NCI-H82 treated with DMSO at 0.1 percent for 48 hours (cell line): ENCODE data around the gene RHOC.
A peak's percentile ranks its signal among the peaks of the same experiment; 100 is the strongest.

Experiments used
- DNase-seq: peaks from one replicate; lab custom pipeline; 2025; ENCODE audit not compliant: unreplicated experiment; lab: John Stamatoyannopoulos, UW

Gene RHOC

DNA sequence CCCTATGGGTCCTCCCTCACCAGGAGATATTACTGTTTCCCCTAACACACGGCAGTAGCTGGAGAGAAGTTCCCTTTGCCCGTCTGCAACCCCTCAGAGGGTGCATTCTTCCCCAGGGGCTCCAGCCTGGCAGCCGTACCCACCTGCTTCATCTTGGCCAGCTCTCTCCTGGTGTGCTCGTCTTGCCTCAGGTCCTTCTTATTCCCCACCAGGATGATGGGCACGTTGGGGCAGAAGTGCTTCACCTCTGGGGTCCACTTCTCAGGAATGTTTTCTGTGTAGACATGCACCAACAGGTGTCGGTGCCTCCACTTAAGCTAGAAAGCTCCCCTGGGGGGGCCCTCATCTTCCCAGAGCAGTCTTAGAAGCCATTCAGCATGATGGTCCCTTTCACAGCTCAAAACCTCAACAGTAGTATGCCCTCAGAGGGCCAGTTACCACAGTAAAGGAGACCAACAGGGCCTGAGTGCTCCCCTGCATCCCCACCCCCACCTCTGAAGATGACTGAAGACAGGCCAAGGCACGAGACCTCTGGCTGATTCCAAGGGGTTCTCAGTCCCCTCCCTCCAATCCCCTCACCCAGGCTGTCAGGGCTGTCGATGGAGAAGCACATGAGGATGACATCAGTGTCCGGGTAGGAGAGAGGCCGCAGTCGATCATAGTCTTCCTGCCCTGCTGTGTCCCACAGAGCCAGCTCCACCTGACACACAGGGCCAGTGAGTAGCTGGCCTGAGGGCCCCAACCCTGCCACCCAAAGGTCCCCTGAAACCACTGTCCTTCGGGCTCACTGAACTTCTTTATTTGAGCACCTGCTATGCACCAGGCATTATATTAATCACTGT is 4.3 kb downstream of the RHOC start:
- no peak for DNase-seq

DNA sequence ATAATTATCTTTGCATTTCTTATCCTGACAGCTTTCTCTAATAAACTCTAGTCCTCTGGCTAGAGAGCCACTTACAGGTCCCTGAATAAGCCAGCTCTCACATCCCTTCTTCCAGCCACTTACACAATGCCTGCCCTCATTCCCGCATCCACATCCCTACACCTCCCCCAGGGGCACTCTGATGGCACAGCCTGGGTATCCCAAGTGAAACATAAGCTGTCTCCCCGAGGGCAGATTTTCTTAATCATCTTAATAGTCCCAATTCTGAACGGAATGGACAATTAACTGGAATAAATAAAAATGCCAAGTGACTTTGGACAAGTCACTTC is 4.9 kb downstream of the RHOC start:
- DNase-seq = no peak

DNA sequence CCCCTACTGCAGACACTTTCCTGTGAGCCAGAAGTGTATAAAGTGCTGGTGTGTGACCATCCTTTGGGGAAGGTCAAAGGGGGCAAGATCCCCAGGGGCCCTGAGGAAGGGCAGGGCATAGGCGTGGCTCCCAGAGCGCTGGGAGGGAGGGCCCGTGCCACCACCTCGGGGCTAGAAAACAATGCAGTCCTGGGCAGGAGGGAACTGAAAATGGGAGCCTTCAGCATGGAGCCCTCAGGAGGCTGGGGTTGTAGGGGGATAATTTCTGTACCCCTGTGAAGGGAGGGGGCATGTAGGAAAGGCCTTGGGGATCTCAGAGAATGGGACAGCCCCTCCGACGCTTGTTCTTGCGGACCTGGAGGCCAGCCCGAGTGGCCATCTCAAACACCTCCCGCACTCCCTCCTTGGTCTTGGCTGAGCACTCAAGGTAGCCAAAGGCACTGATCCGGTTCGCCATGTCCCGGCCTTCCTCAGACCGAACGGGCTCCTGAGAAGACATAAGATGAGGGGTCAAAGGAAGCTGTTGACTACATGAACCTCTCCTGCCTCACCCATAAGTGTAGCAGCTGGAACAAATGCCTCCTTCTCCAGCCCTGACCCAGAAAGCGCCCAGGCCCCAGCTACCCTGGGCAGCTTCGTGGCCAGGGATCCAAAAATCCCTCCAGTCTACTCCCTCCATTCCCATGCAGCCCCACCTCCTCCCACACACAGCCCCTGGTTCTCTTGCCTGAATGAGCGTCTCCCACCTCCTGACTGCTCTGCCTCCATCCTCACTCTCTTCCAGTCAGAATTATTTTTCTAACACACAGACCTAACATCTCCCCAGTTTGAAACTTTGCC is 5.5 kb downstream of the RHOC start:
- no peak for DNase-seq

DNA sequence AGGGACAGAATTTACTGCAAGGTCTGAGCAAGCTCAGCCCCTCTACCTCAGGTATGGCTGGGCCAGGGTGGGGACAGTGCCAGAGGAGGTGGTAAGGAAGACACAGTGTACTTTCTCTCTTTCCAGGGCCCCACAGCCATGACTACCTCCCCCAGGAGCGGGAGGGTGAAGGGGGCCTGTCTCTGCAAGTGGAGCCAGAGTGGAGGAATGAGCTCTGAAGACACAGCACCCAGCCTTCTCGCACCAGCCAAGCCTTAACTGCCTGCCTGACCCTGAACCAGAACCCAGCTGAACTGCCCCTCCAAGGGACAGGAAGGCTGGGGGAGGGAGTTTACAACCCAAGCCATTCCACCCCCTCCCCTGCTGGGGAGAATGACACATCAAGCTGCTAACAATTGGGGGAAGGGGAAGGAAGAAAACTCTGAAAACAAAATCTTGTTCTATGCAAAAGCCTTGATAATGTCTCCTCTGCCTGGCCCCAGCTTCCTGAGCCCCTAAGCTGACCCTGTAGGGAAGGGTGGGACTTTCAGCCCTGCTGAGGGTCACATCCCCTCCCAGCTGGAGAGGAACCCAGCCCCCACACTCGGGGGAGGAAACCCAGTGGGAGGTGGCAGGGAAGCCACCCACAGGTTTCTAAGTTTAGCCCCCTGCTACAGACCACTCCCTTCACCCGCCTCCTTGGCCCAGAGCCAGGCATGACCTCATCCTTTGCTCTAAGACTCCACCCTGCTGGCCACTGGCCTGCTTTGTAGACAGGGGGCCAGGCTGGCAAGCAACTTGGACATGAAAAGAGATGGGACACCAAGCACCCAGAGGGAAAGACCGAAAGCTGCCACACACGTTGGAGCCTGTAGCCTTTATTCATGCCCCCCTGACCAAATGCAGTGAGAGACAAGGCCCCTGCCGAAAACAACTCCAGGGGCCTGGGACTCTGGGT is 6.4 kb downstream of the RHOC start:
- DNase-seq = peak; percentile 81

DNA sequence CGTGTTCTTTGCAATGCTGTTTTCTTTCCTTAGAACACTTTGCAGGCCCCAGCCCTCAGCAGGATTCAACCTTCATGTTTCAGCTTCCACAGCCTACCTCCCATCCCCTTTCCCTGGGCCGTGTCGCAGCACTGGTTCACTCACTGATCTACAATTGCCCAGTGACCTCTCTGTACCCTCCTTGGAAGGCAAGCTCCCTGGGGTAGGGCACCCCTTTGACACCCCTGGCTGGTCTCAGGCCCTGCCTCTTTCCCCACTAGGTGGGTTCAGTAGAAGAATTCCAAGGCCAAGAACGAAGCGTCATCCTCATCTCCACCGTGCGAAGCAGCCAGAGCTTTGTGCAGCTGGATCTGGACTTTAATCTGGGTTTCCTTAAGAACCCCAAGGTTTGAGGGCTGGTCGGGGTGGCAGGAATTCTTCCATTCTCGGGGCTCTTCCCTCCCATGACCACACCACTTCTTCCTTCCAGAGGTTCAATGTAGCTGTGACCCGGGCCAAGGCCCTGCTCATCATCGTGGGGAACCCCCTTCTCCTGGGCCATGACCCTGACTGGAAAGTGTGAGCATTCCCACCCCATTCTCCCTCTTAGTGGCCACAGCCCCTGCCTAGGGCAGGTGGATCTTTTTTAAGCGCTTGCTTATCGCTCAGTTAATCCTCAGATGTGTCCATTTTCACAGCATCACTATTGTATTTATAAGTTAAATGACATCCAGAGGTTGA is 7.3 kb downstream of the RHOC start:
- DNase-seq = no peak

DNA sequence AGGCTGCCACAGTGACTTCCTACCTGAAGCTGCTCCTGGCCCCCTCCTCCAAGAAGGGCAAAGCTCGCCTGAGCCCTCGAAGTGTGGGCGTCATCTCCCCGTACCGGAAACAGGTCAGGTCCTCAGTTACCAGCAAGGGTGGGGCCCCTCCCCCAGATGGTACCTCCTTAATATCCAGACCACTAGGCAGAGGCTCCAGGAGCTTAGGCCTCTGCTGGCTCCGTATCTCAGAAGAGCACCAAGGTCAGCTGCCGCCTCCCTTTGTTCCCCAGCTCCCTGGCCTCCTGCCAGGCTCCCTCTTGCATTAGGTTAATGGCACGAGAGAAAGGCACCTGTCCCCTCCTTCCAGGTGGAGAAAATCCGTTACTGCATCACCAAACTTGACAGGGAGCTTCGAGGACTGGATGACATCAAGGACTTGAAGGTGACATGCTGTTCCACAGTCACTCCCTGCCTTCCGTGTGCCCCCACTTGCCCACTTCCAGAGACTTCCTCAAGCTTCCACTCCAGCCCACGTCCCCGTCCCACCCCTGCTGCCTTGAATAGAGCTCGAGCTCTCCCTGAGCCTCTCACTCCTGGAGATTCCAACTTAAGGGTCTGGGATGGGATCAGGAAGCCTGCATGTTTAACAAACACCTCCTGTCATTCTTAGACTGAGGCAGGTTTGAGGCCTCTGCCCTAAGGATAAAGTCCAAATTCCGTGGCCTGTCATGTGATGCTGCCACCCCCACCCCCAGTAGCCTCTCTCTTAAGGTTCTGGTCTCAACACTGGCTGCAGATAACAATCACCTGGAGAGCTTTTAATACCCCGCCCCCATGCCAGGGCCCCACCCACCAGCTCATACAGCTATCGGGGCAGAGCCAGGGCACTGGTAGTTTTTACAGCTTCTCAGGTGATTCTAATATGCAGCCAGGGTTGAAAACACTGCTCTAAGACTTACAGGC is 8.3 kb downstream of the RHOC start:
- DNase-seq = no peak

DNA sequence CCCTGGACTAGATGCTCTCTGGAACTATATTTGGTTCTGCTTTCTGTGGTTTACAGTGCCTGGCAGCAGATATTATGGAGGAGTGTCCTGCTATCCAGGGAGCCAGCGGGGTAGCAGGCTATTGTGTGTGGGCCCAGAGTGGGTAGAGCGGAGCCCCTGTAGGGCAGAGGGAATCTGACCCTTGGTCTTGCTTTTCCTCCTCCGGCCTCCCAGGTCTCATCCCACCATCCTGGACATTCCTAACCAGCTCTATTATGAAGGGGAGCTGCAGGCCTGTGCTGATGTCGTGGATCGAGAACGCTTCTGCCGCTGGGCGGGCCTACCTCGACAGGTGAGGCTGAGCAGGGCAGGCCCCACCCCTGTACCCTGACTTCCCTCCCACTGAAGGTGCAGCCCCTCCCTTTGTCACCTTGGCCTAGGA is 9.1 kb downstream of the RHOC start:
- no peak for DNase-seq

DNA sequence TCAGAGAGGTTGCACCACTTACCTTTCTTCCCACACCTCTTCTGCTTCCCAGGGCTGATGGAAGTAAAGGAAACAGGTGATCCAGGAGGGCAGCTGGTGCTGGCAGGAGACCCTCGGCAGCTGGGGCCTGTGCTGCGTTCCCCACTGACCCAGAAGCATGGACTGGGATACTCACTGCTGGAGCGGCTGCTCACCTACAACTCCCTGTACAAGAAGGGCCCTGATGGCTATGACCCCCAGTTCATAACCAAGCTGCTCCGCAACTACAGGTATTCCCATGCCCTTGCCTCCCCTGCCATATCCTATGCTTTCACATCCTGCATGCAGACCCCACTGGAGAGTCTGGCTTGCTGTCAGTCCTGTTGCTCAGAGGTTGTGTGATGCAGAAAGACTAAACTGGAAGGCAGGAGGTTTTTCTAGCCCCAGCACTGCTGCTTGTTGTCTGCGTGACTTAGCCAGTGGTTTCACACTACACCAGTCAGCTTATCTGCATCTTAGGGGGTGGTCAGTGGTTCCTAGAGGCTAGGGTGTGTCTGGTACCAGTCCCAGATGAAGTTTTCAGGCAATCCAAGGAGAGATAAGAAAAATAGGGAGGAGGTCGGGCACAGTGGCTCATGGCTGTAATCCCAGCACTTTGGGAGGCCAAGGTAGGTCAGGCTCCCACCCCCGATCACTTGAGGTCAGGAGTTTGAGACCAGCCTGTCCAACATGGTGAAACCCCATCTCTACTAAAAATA is 10.2 kb downstream of the RHOC start:
- DNase-seq = no peak

DNA sequence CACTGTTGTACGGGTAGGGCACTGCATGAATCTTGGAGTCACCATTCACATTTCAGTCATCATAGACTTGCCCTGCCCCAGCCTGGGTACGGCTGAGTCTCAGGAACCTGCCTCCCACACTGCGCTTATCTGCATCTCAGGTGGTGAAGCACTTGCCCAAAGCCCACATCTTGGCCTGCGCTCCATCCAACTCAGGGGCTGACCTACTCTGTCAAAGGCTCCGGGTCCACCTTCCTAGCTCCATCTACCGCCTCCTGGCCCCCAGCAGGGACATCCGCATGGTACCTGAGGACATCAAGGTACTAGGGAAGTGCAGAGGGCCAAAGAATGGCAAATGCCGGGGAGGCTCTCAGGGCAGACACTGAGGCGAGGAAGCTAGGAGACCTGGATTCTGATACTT is 11.7 kb downstream of the RHOC start:
- DNase-seq = no peak

DNA sequence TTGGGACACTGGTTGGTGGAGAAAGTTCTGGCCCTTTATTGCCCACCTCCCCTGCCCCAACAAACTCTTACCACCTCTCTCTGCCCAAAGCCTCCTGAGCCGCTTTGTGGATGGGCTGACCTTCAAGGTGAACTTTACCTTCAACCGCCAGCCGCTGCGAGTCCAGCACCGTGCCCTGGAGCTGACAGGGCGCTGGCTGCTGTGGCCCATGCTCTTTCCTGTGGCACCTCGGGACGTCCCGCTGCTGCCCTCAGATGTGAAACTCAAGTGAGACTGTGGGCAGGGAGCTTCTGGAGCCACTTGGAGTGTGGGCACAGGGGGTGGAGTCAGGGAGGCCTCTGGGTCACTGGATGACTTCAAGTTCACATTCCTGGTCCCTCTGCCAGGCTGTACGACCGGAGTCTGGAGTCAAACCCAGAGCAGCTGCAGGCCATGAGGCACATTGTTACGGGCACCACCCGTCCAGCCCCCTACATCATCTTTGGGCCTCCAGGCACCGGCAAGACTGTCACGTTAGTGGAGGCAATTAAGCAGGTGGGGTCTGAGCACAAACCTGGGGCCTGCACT is 12.5 kb downstream of the RHOC start:
- no peak for DNase-seq

DNA sequence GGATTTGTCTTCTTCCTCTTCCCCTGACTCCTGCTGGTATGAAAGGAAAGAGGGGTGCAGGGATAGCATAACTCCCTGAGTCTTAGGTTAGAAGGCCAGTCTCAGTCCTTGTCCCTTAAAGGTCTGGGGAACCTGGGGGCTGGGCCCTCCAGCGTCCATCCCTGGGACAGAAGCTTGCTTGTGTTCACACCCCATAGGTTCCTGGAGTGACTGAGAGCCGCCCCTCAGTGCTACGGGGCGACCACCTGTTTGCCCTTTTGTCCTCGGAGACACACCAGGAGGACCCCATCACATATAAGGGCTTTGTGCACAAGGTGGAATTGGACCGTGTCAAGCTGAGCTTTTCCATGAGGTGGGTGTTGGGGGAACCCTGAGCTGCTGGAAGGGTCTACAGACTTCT is 13.1 kb downstream of the RHOC start:
- DNase-seq = no peak

DNA sequence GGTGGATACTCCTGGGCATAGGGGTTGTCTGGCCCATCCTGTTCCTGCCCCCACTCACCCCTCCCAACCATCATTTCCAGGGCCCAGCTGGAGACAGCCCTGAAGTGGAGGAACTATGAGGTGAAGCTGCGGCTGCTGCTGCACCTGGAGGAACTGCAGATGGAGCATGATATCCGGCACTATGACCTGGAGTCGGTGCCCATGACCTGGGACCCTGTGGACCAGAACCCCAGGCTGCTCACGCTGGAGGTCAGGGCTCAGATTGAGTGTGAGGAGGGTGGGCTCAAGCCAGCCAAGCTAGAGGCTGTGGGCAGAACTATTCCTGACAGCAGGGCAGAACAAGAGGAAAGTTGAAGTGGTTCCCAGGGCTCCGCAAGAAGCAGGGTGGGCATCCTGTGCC is 14.2 kb downstream of the RHOC start:
- no peak for DNase-seq

DNA sequence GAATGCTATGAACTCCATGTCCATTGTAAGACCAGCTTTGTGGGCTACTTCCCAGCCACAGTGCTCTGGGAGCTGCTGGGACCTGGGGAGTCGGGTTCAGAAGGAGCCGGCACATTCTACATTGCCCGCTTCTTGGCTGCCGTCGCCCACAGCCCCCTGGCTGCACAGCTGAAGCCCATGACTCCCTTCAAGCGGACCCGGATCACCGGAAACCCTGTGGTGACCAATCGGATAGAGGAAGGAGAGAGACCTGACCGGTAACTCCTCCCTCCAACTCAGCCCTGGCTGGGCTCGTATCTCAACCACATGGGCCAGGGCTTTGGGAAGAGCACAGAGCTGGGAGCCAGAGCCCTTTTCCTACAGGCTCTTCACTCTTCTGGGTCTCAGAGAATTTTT is 17.1 kb downstream of the RHOC start:
- DNase-seq = no peak

DNA sequence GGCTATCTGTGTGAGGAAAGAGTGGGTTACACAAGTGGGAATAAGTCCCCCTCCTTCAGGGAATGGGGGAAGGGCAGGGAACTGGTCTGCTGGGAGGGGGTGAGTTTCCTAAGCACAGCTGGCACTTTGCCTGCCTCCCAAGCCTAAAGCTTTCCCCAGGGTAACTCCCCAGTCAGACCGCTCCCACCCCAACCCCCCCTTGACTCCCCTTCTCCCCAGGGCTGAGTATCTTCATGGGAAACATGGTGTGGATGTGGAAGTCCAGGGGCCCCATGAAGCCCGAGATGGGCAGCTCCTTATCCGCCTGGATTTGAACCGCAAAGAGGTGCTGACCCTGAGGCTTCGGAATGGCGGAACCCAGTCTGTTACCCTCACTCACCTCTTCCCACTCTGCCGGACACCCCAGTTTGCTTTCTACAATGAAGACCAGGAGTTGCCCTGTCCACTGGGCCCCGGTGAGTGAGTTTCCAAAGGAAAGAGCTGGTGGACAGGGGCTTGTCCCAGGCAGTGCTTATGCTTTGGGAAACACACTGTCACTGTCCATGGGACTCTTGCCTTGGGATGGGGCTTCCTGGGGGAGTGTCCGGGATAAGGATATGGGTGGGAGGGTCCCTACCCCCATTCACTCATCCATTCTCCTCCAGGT is 17.6 kb downstream of the RHOC start:
- no peak for DNase-seq

DNA sequence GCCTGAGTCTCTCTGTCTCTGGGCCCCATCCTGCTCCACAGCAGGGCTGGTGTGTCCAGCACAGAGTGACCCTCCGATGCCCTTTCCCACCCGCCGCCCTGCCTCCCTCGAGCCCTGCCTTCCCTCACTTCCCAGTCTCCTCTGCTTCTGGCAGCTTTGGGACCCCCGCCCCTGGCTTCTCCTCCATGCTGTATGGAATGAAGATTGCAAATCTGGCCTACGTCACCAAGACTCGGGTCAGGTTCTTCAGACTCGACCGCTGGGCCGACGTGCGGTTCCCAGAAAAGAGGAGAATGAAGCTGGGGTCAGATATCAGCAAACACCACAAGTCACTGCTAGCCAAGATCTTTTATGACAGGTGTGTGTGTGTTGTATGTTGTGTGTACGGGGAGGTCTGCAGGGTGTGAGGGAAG is 18.1 kb downstream of the RHOC start:
- DNase-seq = no peak

DNA sequence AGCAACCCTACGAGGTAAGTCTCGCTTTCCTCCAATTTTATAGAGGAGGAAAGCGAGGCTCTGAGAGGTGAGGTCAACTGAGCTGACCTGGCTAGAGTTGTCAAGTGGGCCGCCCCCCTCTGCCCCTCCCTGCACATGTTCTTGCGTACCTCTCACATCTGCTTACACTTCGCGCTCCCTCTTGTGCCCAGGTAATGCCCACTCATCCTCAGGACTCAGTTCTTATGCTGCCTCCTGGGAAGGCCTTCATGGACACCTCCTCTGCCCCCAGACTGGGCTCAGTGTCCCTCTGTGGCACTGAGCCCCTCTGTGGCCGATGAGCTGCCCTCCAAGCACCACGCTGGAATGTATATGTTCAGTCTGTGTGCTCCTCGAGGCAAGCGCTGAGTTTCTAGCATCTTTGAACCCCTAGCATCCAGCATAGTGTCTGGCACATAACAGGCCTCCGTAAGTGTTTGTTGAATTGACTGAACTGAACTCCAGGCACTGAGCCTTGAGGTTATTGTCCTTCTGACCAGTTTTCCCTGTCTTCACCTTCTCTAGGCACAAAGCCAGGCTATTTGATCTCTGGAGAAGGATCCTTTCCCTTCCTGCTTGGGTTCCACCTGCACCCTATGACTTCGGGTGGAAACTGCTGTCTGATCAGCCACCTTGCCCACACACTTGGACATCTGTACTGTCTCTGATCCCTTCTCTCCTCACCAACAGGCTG is 19.0 kb downstream of the RHOC start:
- no peak for DNase-seq

DNA sequence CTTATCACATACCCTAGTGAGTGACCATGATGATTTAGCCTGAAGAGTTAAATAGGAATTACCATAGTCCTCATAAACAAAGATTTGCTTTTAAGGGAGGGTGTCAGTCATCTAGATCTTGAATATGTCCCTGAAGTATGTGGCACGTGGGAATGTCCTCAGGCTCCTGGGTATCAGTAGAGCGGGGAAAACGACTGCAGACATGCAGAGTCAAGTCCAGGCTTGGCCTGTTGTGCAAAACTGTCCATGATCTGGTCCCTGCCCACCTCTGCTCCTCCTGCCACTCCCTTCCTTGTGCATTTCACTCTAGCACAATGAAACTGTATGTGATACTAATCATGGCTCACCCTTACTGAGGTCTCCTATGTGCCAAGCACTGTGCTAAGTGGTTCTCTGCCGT is 19.6 kb downstream of the RHOC start:
- DNase-seq = no peak
